Placental epithelial cell (primary cell): ENCODE measurements around the gene NSMF. TPM values are rescaled to one million over a fixed set of nuclear protein-coding genes. Genes with fewer than 3 reads are reported as not detected.

Source experiments
- total RNA-seq: library from RNA; depleted of rRNA; stranded (reverse); fragments of >200 nt; gene quantifications from 2 replicates; pipeline ENCODE4 v1.2.3, GENCODE V29; 2012

Gene NSMF
- total RNA-seq = 30.2 and 43.8 TPM in 2 replicates

GRCh38 chr9:137459152-137459600 lies at the start of gene NSMF:
TSS of gene NSMF (minus strand) at chr9:137459334. CDS start at chr9:137459102, 232 bp downstream.

GRCh38 chr9:137441289-137441934 lies 17.7 kb downstream of the NSMF start, which contains the start of gene ENTPD8:
TSS of gene ENTPD8 (minus strand) at chr9:137441357. CDS start at chr9:137438285, 3,072 bp downstream.

GRCh38 chr9:137422604-137423513 lies 36.3 kb downstream of the NSMF start, which contains the start of the genes EXD3 and NOXA1:
TSS of gene EXD3 (minus strand) at chr9:137423162. CDS start at chr9:137395357, 27,805 bp downstream.
TSS of gene NOXA1 (plus strand) at chr9:137423393. CDS start at chr9:137423530, 137 bp downstream.

Other genes with a start within 250 kb of the NSMF start
- under 0.01 TPM in 1 of 2 replicates, not detected in the other for gene RNF208, start 237.1 kb downstream of the NSMF start, total RNA-seq
- 0.39 and 1.1 TPM in 2 replicates for gene CYSRT1, start 234.2 kb downstream of the NSMF start, total RNA-seq
- 0.76 and 2.0 TPM in 2 replicates for gene RNF224, start 231.8 kb downstream of the NSMF start, total RNA-seq
- 0.11 and 0.39 TPM in 2 replicates for gene SLC34A3, start 228.4 kb downstream of the NSMF start, total RNA-seq
- 76.2 and 226 TPM in 2 replicates for gene TUBB4B, start 218.0 kb downstream of the NSMF start, total RNA-seq
- not detected in 2 replicates for gene STPG3, start 208.0 kb downstream of the NSMF start, total RNA-seq
- gene NELFB, start 204.0 kb downstream of the NSMF start, total RNA-seq = 50.3 and 57.0 TPM in 2 replicates
- 18.1 and 25.5 TPM in 2 replicates for gene TOR4A, start 181.6 kb downstream of the NSMF start, total RNA-seq
- gene NRARP, start 157.1 kb downstream of the NSMF start, total RNA-seq = not detected in 2 replicates
- 3.6 and 10.6 TPM in 2 replicates for gene EXD3, start 36.2 kb downstream of the NSMF start, total RNA-seq
- gene NOXA1, start 35.9 kb downstream of the NSMF start, total RNA-seq = 0.39 and 0.43 TPM in 2 replicates
- not detected in 2 replicates for gene ENTPD8, start 18.0 kb downstream of the NSMF start, total RNA-seq
- 2.1 and 4.7 TPM in 2 replicates for gene PNPLA7, start 91.1 kb upstream of the NSMF start, total RNA-seq
- 29.8 and 32.6 TPM in 2 replicates for gene MRPL41, start 92.5 kb upstream of the NSMF start, total RNA-seq
- gene DPH7, start 119.6 kb upstream of the NSMF start, total RNA-seq = 17.1 and 17.3 TPM in 2 replicates
- 15.7 and 16.8 TPM in 2 replicates for gene ZMYND19, start 131.2 kb upstream of the NSMF start, total RNA-seq
- gene ARRDC1, start 146.4 kb upstream of the NSMF start, total RNA-seq = 130 and 144 TPM in 2 replicates
- 74.1 and 89.1 TPM in 2 replicates for gene EHMT1, start 159.7 kb upstream of the NSMF start, total RNA-seq